K562 (cell line): Measurements from ENCODE around the gene PRC1. TPM values are rescaled to one million over a fixed set of nuclear protein-coding genes. Genes with fewer than 3 reads are reported as not detected.

Source experiments
- CCNT2 ChIP-seq: IDR thresholded peaks from 2 replicates; pipeline ENCODE4 v1.6.1; 2011; ENCODE audit warnings: borderline replicate concordance, low read depth, mild to moderate bottlenecking, moderate library complexity, mixed read lengths, low read length; ENCODE audit not compliant: insufficient read length; ENCODE audit errors: extremely low read depth
- KLF13 ChIP-seq: fragments of 450-650 bp; IDR thresholded peaks from 2 replicates; pipeline ENCODE4 v1.6.1; 2016; ENCODE audit warnings: missing genetic modification characterization, low read depth, mild to moderate bottlenecking, missing compliant biosample characterization, moderate library complexity, borderline replicate concordance
- MCM5 ChIP-seq: fragments of 450-650 bp; IDR thresholded peaks from 2 replicates; pipeline ENCODE4 v1.6.1; 2016; ENCODE audit warnings: low read depth
- MXI1 ChIP-seq: IDR thresholded peaks from 2 replicates; pipeline ENCODE4 v1.6.1; 2011; ENCODE audit warnings: low read depth, mild to moderate bottlenecking, improper control_type of control experiment, low read length
- PCBP2 ChIP-seq: fragments of 200-400 bp; formaldehyde crosslinking; IDR thresholded peaks from 2 replicates; pipeline ENCODE4 v1.6.1; 2018; ENCODE audit warnings: low read length, low read depth, mild to moderate bottlenecking, moderate library complexity; ENCODE audit not compliant: poor library complexity, severe bottlenecking
- POLR2G ChIP-seq: fragments of 200-400 bp; formaldehyde crosslinking; IDR thresholded peaks from 2 replicates; pipeline ENCODE4 v1.6.1; 2017; ENCODE audit warnings: low read depth, mild to moderate bottlenecking, antibody characterized with exemption, low read length, moderate library complexity
- STAT5B ChIP-seq: fragments of 250-450 bp; sonication (Bioruptor Pico); IDR thresholded peaks from 2 replicates; pipeline ENCODE4 v1.8.0; 2021; ENCODE audit warnings: mild to moderate bottlenecking, inconsistent platforms
- ZNF444 ChIP-seq: fragments of 250-450 bp; sonication (Bioruptor Pico); IDR thresholded peaks from 2 replicates; pipeline ENCODE4 v1.4.0; 2020; ENCODE audit warnings: mild to moderate bottlenecking, moderate library complexity
- ZZZ3 ChIP-seq: fragments of 450-650 bp; IDR thresholded peaks from 2 replicates; pipeline ENCODE4 v1.6.1; 2016; ENCODE audit warnings: antibody characterized with exemption, mild to moderate bottlenecking, moderate library complexity
- polyA plus RNA-seq, 8 experiments: library from polyadenylated mRNA; depleted of rRNA in 4 of 8; stranded (reverse) in 5 of 8; unstranded in 3 of 8; fragments of >200 nt; fragmentation: Nextera tagmentation in 2 of 8; fragmentation: Illumina TruSeq in 1 of 8; extraction: Ambion mirVana in 2 of 8; extraction: Trizol in 1 of 8; gene quantifications; 2 replicates each; pipeline versions ENCODE4 v1.2.1 to v1.2.3, GENCODE V29; 2011 to 2014; ENCODE audit warnings: inconsistent platforms in 1 of 8, missing spikeins in 1 of 8
- total RNA-seq, 7 experiments: library from RNA; depleted of rRNA in 6 of 7; stranded (reverse); fragments of >200 nt in 6 of 7; fragmentation: Illumina TruSeq in 2 of 7; extraction: Trizol in 2 of 7; gene quantifications; 2 replicates each; pipeline versions ENCODE4 v1.2.1 to v1.2.3, GENCODE V29; 2011 to 2021; ENCODE audit warnings: low replicate concordance in 1 of 7
- TF ChIP-seq, protein P1 (sequence below): fragments of 450-650 bp; IDR thresholded peaks from 2 replicates; pipeline ENCODE4 v1.7.0; 2016; ENCODE audit warnings: borderline replicate concordance
- TF ChIP-seq, protein P2 (sequence below): fragments of 250-450 bp; sonication (Bioruptor Pico); IDR thresholded peaks from 2 replicates; pipeline ENCODE4 v1.9.0; 2021; ENCODE audit warnings: mild to moderate bottlenecking
- TF ChIP-seq, protein P3 (sequence below): fragments of 200-600 bp; sonication (generic); IDR thresholded peaks from one replicate; pipeline ENCODE4 v1.6.1; 2012; ENCODE audit warnings: mild to moderate bottlenecking, low read depth, low read length, inconsistent platforms

The PRC1 gene
- total and polyA plus RNA-seq, 9 of the 15 experiments (the other 6 are each of a cell fraction or from before 2014, with no cell fraction given): 156 to 391 (median 240) TPM

DNA sequence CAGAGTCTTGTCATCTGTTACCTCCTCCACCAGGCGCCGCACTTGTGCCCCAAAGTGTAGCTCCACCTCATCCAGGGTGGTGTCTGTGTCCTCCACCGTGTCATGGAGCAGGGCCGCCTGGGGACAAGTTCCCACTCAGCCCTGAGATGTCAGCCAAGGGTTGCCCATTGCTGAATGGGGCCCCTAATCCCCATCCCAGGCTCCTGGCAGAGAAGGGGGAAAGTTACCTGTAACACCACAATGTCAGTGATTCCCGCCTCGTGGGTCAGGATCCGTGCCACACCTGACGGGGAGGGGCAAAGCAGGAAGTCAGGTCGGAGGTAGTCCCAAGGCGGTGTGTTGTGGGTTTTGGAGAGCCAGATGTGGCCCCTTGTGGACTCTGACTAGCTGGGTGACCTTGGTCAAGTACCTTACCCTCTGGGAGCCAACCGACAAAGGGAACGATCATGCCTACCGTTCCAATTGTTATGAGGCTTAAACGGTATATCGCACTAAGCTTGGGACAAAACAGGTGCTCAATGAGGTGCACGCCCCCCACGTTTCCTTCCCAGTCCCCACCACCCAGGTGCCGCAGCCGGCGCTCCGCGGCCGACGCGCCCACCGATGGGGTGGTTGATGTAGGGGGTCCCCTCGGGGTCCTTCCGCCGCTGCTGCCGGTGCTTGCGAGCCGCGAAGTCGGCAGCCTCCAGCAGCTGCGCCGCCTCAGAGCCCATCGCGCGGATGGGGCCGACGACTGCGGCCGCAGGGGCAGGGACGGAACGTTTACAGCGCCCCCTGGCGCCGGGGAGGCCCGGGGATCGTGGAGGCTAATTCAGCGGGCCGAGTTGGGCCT, 62.3 kb downstream of the PRC1 start, which contains the start of gene HDDC3 (continued):
- TF ChIP-seq, protein P1, sequence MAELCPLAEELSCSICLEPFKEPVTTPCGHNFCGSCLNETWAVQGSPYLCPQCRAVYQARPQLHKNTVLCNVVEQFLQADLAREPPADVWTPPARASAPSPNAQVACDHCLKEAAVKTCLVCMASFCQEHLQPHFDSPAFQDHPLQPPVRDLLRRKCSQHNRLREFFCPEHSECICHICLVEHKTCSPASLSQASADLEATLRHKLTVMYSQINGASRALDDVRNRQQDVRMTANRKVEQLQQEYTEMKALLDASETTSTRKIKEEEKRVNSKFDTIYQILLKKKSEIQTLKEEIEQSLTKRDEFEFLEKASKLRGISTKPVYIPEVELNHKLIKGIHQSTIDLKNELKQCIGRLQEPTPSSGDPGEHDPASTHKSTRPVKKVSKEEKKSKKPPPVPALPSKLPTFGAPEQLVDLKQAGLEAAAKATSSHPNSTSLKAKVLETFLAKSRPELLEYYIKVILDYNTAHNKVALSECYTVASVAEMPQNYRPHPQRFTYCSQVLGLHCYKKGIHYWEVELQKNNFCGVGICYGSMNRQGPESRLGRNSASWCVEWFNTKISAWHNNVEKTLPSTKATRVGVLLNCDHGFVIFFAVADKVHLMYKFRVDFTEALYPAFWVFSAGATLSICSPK: no peak
- no peak for TF ChIP-seq ZNF444 (CRISPR knock-in tag)
- no peak for TF ChIP-seq ZZZ3
- TF ChIP-seq CCNT2: peak; percentile 84
- TF ChIP-seq, protein P2, sequence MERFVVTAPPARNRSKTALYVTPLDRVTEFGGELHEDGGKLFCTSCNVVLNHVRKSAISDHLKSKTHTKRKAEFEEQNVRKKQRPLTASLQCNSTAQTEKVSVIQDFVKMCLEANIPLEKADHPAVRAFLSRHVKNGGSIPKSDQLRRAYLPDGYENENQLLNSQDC (CRISPR knock-in tag): no peak
- TF ChIP-seq MXI1: peak; percentile 55
- TF ChIP-seq, protein P3, sequence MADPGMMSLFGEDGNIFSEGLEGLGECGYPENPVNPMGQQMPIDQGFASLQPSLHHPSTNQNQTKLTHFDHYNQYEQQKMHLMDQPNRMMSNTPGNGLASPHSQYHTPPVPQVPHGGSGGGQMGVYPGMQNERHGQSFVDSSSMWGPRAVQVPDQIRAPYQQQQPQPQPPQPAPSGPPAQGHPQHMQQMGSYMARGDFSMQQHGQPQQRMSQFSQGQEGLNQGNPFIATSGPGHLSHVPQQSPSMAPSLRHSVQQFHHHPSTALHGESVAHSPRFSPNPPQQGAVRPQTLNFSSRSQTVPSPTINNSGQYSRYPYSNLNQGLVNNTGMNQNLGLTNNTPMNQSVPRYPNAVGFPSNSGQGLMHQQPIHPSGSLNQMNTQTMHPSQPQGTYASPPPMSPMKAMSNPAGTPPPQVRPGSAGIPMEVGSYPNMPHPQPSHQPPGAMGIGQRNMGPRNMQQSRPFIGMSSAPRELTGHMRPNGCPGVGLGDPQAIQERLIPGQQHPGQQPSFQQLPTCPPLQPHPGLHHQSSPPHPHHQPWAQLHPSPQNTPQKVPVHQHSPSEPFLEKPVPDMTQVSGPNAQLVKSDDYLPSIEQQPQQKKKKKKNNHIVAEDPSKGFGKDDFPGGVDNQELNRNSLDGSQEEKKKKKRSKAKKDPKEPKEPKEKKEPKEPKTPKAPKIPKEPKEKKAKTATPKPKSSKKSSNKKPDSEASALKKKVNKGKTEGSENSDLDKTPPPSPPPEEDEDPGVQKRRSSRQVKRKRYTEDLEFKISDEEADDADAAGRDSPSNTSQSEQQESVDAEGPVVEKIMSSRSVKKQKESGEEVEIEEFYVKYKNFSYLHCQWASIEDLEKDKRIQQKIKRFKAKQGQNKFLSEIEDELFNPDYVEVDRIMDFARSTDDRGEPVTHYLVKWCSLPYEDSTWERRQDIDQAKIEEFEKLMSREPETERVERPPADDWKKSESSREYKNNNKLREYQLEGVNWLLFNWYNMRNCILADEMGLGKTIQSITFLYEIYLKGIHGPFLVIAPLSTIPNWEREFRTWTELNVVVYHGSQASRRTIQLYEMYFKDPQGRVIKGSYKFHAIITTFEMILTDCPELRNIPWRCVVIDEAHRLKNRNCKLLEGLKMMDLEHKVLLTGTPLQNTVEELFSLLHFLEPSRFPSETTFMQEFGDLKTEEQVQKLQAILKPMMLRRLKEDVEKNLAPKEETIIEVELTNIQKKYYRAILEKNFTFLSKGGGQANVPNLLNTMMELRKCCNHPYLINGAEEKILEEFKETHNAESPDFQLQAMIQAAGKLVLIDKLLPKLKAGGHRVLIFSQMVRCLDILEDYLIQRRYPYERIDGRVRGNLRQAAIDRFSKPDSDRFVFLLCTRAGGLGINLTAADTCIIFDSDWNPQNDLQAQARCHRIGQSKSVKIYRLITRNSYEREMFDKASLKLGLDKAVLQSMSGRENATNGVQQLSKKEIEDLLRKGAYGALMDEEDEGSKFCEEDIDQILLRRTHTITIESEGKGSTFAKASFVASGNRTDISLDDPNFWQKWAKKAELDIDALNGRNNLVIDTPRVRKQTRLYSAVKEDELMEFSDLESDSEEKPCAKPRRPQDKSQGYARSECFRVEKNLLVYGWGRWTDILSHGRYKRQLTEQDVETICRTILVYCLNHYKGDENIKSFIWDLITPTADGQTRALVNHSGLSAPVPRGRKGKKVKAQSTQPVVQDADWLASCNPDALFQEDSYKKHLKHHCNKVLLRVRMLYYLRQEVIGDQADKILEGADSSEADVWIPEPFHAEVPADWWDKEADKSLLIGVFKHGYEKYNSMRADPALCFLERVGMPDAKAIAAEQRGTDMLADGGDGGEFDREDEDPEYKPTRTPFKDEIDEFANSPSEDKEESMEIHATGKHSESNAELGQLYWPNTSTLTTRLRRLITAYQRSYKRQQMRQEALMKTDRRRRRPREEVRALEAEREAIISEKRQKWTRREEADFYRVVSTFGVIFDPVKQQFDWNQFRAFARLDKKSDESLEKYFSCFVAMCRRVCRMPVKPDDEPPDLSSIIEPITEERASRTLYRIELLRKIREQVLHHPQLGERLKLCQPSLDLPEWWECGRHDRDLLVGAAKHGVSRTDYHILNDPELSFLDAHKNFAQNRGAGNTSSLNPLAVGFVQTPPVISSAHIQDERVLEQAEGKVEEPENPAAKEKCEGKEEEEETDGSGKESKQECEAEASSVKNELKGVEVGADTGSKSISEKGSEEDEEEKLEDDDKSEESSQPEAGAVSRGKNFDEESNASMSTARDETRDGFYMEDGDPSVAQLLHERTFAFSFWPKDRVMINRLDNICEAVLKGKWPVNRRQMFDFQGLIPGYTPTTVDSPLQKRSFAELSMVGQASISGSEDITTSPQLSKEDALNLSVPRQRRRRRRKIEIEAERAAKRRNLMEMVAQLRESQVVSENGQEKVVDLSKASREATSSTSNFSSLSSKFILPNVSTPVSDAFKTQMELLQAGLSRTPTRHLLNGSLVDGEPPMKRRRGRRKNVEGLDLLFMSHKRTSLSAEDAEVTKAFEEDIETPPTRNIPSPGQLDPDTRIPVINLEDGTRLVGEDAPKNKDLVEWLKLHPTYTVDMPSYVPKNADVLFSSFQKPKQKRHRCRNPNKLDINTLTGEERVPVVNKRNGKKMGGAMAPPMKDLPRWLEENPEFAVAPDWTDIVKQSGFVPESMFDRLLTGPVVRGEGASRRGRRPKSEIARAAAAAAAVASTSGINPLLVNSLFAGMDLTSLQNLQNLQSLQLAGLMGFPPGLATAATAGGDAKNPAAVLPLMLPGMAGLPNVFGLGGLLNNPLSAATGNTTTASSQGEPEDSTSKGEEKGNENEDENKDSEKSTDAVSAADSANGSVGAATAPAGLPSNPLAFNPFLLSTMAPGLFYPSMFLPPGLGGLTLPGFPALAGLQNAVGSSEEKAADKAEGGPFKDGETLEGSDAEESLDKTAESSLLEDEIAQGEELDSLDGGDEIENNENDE: no peak
- peak; percentile 61; the same call in 1 of the 2 replicates for TF ChIP-seq KLF13
- TF ChIP-seq PCBP2: no peak
- TF ChIP-seq STAT5B (CRISPR knock-in tag): no peak
- peak; percentile 93 for TF ChIP-seq POLR2G
- no peak for TF ChIP-seq MCM5
